Stomach (tissue), 4 donors: ENCODE data around the gene TBC1D5.

ENCODE experiments used
- POLR2A ChIP-seq, 4 donors: fragments of 450-650 bp; IDR thresholded peaks; one replicate each; pipeline ENCODE4 v1.6.1; 2016; ENCODE audit warnings: antibody characterized with exemption in 4 of 4, control low read depth in 2 of 4, mild to moderate bottlenecking in 1 of 4, moderate library complexity in 1 of 4
- TF ChIP-seq, protein P1 (sequence below), 7 experiments: fragments of 450-650 bp in 4 of 7; fragments of 200-600 bp in 3 of 7; sonication (generic) in 3 of 7; IDR thresholded peaks; one replicate each; pipeline ENCODE4 v1.5.1; 2016 to 2019; ENCODE audit warnings: antibody characterized with exemption in 7 of 7, control low read depth in 2 of 7, mild to moderate bottlenecking in 1 of 7

DNA sequence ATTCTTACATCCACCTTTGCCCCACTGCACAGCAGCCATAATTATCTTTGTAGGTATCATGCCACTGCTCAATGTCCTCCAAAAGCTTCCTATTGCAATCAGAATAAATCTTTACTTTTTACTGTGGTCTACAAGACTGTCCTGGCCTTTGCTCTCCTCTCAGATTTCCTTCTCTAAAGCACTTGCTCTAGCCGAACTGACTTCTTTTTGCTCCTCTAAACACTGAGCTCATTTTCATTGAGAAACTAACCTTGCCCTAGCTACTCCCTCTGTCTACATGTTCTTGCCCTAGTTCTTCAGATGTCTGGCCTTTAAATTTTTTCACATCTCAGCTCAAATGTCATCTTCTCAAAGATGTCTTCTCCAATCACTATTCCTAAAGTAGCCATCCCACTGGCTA is 342.8 kb downstream of the TBC1D5 start:
- TF ChIP-seq, protein P1, sequence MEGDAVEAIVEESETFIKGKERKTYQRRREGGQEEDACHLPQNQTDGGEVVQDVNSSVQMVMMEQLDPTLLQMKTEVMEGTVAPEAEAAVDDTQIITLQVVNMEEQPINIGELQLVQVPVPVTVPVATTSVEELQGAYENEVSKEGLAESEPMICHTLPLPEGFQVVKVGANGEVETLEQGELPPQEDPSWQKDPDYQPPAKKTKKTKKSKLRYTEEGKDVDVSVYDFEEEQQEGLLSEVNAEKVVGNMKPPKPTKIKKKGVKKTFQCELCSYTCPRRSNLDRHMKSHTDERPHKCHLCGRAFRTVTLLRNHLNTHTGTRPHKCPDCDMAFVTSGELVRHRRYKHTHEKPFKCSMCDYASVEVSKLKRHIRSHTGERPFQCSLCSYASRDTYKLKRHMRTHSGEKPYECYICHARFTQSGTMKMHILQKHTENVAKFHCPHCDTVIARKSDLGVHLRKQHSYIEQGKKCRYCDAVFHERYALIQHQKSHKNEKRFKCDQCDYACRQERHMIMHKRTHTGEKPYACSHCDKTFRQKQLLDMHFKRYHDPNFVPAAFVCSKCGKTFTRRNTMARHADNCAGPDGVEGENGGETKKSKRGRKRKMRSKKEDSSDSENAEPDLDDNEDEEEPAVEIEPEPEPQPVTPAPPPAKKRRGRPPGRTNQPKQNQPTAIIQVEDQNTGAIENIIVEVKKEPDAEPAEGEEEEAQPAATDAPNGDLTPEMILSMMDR (IDR thresholded peaks at IDR 0.05): no peak
- TF ChIP-seq POLR2A (IDR thresholded peaks at IDR 0.05): no peak
